ELF-1 (cell line): Measurements from ENCODE around the gene ACBD5.

Experiments
- DNase-seq: peaks from one replicate; pipeline ENCODE4 v3.0.0-alpha.2; 2016; ENCODE audit warnings: low read depth, low spot score

ACBD5 gene

GRCh38 chr10:27152687-27153086 lies 87.9 kb downstream of the ACBD5 start:
- no peak for DNase-seq

- DNase-seq = no peak
These were observed 90.3 kb downstream of the ACBD5 start for GRCh38 chr10:27150261-27150660.

GRCh38 chr10:27147701-27148100 lies 92.9 kb downstream of the ACBD5 start:
- no peak for DNase-seq

DNA sequence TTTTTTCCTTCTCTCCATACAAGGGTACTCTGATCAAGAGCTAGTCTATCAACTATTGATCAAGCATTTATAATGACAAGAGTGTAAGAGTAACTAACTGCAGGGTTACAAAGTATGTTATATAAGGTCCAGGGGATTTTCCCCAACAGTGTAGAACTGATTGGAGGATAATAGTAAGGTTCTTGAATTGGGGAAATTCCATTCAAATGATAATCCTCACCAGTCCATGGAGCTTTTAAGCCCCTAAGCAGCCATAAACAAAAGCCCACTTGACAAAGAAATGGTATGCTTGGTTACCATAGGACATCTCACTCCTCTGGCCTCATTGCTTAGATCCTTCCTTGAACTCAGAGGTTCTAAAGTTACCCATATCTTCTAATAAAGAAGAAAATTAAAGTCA lies 94.7 kb downstream of the ACBD5 start:
- no peak for DNase-seq
